Measurements from ENCODE around the gene SLC35F3. TPM values are rescaled to one million over a fixed set of nuclear protein-coding genes. Genes with fewer than 3 reads are reported as not detected.
"Not testable (repeated sequence)": the region's sequence is repeated elsewhere in the genome, so short reads cannot be mapped to it uniquely, and the experiment has no call there.

The SLC35F3 gene
- total RNA-seq, 1 donor from 2014 or later = 0.21 TPM

DNA sequence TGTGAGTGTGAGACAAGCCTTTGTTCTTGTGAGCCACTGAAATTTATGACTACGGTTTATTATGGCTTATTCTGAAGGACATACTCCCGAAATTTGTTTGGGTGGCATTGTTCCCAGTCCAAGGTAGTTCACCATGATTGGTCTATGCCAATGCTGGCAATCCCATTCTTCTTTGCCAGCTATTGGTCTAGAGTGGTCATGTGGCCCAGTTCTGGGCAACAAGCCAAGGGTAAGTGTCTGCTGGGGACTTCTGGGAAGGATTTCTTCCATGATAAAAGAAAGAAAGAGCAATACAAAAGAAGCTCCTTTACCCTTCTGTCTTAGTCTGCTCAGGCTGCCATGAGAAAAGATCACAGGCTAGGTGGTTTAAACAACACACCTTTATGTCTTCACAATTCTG, 201.6 kb downstream of the SLC35F3 start:
- no peak for DNase-seq (ENCODE audit: low spot score)

DNA sequence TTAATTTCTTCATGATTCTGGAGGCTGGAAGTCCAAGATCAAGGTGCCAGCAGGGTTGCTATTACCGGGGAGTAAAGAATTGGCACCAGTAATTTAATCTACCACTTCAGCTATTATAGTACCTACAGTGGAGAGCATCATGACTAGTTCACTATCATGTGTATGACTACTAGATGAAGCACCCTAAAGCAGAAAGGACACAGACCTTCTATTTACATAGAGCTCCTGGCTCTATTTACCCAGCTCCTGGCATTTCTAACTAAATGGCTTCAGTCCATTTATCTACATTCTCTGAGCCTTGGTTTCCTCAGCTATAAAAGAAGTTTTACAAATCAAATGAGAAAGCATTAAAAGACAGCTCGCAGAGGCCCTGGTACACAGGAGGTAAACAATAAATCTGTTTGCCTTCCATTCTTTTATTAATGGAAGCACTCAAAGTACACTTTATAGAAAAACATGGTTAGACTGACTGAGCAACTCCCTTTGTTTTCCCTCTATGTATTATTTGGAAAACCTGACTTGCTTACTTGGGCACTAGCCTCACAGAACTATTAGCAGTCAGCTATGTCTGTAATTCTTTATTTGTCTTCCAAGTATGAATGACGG, 203.0 kb downstream of the SLC35F3 start:
- no peak for DNase-seq (ENCODE audit: low spot score)

DNA sequence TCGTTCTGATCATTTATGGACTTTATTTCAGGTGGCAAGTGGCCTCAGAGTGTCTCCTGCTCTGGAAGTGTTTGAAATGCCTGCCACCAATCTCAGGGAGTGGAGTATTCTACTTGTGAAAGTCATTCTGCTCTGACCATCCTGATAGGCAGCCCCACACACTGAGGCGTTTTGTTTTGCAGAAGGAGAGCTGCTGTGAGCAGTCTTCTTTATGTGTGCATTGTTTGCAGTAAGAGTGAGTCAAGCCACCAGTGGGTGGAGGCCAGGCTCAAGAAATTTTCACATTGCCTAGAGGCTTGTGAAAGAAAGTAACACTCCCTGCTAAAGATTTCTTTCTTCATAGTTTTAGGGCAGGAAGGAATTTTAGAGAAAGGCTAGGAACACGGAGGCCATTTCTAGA, 204.4 kb downstream of the SLC35F3 start:
- DNase-seq (ENCODE audit: low spot score) = no peak

DNA sequence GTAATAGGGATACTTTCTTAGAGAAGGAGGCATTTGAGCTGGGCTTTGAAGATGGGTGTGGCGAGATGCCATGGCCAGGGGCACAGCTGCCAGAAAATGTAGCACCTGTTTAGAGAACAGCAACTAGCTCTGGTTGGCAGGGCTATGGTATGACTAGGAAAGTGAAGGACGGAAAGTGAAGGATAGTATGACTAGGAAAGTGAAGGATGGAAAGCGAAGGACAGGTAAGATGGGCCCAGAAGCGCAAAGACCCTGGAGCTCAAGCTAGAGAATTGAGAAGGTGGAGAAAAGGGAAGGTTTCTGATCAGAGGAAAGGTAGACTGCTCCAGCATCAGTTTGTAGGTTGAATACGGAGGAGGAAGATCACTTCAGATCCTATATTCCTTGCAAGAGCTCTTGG, 205.4 kb downstream of the SLC35F3 start:
- DNase-seq (ENCODE audit: low spot score) = no peak

DNA sequence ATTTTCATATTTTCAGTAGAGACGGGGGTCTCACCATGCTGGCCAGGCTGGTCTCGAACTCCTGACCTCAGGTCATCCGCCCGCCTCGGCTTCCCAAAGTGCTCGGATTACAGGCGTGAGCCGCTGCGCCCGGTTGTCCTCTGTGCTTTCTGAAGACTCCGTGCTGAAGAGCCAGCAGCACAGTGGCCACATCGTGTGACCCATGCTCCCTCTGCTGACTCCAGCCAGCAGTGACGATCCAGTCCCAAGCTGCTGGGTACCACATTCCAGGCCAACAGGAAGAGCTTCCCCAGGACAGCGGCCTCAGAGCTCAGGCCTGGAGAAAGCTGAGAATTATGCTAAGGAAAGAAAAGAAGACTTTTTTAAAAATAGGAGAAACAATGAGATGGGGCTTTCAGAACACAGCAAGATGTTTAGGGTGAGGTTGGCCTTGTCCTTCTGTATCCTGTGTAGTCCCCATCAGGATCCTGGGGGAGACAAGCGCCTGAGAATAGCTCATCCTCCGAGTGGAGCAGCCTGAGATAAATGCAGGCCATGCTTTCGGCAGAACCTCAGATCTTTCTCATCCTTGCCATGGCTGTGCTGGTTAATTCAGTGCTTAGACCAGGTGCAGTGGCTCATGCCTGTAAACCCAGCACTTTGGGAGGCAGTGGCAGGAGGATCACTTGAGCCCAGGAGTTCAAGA, 207.1 kb downstream of the SLC35F3 start:
- no peak for DNase-seq (ENCODE audit: low spot score)

DNA sequence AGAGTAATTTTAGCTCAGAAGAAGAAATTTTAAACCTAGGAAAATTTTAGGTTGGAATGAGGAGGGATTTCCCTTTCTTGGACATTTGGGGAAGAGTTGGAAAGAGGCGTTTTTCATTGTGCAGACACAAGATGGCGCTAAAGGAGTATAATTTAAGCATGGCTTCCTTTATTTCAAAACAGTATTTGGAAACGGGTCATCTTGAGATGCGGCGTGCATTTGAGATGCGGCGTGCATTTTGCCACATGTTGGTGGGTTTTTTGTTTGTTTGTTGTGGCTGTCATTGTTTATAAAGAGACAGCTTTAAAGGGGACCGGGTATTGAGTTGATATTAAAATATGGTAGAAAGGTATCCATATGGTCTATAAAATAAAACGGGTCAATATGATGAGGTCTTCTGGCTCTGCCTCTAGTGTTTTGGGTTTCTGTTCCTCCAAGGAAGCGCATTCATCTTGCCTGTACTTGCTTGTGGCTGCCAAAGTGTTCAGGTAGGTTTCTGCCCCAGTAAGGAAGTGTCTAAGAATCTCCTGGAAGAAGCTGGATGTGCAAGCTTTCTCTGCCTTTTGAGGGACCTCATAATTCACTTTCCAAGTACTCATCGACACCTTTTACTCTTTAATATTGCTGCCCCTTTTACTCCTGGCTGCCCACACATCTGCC, 210.3 kb downstream of the SLC35F3 start:
- DNase-seq (ENCODE audit: low spot score) = no peak

DNA sequence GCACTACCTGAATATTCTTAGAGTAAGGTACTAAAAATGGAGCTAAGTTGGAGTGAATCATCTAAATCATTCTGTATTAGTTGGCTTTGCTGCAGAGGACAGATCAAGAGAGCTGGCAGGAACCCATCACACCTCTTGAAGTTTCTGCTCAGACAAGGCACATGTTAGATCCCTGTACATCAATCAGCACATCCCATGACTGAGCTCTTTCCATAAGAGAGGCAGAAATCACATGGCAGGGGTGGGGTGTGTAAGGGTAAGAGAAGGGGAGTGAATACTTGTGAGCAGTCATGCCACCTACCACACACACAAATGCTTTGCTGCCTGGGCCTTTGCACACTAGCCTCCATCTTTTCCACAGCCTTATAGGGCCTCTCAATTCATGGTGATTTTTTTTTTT, 214.4 kb downstream of the SLC35F3 start:
- no peak for DNase-seq (ENCODE audit: low spot score)

DNA sequence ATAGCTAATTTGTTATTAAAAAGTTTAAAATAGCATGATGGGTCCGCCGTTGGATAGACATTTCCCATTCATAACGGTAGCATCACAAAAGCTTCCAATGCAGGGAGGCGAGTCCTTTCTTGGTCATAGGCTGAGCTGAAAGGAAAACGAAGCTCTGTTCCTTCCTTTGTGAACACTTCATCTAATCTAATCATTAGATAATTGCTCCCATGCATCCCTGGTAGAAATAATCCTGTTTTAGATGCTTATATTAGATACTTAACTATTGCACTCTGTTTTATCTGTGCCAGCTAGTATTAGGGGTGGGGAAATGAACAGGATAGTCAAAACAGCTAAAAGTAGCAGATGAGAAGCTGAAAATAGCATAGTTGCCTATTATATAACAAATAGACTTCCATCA, 215.0 kb downstream of the SLC35F3 start:
- DNase-seq (ENCODE audit: low spot score) = no peak

DNA sequence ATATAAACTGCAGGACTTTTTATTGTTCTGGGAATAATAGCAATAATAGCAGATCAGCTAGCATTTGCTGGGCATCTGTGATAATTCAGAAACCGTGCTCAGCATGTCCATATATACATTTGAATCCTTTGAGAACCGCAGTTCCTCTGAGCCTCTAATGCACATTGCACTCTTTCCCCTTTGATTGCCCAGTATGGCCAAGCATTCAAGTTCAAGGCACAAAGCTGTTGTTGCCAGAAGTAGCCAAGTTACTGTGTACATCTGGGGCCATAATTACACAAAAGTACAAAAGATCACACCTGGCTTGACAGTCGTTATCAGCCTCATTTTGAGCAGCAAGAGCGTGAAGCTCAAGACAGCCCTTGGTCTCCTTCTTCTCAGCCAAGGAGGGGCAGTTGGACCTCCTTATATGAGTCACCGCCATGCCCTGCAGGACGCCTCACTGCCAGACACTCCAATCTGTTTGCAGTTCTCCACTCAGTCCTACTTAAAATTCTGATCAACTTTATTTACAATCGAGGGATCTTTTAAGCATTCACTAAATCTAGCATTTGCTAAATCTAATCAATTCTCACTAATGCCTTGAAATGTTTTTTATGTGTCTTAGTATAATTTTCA, 216.0 kb downstream of the SLC35F3 start:
- DNase-seq (ENCODE audit: low spot score) = no peak

DNA sequence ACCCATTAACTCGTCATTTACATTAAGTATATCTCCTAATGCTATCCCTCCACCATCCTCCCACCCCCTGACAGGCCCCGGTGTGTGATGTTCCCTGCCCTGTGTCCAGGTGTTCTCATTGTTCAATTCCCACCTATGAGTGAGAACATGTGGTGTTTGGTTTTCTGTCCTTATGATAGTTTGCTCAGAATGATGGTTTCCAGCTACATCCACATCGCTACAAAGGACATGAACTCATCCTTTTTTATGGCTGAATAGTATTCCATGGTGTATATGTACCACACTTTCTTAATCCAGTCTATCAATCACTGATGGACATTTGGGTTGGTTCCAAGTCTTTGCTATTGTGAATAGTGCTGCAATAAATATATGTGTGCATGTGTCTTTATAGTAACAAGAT, 217.2 kb downstream of the SLC35F3 start:
- not testable (repeated sequence) for DNase-seq (ENCODE audit: low spot score)

DNA sequence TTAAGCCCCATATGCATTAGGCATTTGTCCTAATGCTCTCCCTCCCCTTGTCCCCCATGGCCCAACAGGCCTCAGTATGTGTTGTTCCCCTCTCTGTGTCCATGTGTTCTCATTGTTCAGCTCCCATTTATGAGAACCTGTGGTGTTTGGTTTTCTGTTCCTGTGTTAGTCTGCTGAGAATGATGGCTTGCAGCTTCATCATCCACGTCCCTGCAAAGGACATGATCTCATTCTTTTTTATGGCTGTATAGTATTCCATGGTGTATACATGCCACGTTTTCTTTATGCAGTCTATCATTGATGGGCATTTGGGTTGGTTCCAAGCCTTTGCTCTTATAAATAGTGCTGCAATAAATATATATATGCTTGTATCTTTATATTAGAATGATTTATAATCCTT, 218.1 kb downstream of the SLC35F3 start:
- not testable (repeated sequence) for DNase-seq (ENCODE audit: low spot score)

DNA sequence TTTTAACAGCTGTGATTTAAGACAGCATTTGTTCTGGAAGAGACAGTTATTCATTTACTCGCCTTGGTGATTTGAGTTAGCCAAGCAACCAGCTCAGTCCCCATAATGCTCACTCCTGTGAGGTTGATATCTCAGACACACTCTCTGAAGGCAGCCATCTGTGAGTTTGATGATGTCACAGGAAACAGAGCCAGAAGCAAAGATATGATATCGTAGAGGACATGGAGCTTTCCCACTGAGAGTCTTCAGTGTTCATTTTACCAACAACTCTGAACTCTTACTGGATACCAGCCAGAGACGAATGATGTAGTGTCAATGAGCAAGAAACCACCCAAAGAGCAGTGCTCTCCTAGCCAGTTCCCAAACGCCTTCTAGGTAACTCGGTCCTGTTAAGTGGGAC, 219.4 kb downstream of the SLC35F3 start:
- no peak for DNase-seq (ENCODE audit: low spot score)

DNA sequence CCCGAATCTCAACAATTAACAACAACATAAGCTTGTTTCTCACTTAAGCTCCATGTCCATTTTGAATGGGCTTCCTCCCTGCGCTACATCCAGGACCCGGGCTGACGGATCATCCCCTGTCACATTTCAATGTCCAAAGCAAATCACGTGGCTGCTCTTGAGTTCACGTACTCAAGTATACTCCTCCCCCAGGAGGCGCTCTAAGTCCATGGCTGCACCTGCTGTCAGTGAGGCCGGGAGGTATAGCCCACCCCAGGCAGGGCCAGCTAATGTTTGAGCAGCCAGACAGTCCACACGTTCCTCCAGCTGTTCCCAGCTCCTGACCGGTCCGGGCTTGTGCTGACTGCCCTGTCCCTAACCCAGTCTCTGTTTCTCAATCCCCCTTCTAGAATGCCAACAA, 220.8 kb downstream of the SLC35F3 start:
- no peak for DNase-seq (ENCODE audit: low spot score)

DNA sequence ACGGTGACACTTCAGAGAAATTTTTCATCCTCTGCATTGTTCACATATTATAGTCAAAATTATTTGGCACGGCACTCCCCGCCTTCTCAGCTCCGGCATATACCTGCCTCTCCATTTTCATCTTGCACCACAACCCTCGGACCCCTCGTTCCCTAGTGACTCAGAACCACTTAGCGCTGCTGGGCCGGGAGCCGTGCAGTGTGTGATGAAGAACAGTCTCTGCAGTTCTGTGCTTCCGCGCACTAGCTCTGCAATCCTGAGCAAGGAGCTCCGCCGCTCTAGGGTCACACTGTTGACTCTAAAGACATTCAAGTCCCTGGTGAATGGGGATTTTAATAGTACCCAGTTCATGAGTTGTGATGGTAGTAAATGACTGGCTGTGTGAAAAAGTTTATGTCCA, 221.2 kb downstream of the SLC35F3 start:
- DNase-seq (ENCODE audit: low spot score) = no peak

DNA sequence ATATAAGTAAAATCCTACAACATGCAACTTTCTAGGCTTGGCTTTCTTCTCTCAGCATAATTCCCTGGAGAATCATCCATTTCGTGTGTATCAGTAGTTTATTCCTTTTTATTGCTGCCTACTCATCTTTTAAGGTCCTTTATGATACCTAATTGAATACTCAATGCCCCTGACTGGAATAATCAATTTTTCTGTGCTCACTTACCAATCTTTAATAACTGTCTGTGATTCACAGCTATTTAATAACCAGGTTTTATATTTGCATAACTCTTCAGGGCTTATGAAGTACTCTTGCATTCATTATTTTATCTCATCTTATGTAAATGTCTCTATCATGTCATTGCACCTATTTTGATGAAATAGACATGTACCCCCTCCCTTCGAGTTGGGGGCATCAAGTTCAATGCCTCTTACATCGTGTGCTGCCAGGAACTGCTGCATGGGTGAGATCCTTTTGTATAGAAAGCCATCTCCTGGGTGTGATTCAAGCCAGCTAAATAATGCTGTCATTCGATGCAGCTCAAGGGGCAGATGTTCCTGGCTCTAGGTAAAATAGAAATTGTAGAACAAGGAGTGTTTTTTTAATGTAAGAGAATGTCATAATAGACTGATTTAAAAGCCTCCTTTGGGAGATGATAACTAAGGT, 222.7 kb downstream of the SLC35F3 start:
- DNase-seq (ENCODE audit: low spot score) = no peak

DNA sequence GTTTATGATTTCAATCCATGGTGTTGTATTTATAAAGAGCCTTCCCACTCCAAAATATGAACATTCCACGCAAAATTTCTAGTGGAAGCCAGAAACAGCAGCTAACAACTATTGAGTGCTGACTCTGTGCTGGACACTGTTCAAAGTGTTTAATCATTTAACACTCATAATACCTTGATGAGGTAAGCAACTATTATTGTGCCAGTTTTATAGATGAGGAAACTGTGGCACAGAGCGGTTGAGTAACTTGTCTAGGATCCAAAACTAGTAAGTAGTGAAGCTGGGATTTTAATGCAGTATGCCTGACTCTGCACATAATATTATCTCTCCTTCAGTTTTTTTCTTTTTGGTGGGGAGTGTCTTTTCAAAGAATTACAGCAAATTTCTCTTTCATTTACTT, 228.3 kb downstream of the SLC35F3 start:
- no peak for DNase-seq (ENCODE audit: low spot score)

DNA sequence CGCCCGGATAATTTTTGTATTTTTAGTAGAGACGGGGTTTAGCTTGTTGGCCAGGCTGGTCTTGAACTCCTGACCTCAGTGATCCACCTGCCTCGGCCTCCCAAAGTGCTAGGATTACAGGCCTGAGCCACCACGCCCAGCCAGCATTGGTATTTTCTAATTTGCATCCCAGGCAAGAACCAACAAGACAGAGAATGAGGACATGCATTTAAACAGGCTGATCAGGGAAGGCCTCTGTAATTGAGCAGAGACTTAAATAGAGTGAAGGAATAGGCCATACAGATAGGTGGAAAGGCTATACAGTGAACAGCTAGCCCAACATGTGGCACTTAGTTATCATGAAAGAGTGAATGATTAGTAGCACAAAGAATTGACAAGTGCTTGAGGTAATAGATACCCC, 230.4 kb downstream of the SLC35F3 start:
- DNase-seq (ENCODE audit: low spot score) = no peak

DNA sequence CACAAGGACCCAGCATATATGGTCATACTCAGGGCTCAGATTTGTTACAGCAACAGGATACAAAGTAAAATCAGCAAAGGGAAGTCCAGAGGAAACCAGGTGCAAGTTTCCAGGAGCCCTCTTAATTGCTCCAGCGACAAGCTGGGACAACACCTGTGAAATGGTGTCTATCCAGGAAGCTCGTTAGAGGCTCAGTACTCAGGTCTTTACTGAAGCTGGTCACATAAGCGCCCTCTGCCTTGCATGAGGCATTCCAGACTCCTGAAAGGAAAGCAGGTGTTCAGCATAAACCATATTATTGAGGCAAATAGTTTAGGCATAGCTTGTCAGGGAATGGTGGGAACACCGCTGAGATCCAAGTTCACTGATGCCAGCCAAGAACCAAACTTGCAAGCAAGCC, 231.0 kb downstream of the SLC35F3 start:
- no peak for DNase-seq (ENCODE audit: low spot score)

DNA sequence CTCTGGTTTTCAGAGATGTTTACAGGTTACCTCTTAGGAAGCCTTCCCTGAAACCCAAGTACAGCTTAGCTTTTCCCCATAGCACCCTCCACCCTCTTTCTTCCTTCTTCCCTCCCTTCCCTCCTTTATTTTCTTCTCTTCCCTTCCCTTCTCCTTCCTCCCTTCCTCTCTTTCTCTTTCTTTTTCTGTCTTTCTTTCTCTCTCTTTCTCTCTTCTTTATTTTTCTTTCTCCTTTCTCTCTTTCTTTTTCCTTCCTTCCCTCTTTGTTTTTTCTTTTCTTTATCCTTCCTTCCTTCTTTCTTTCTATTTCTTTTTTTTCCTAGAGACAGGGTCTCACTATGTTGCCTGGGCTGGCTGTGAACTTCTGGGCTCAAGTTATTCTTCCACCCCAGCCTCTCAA, 231.6 kb downstream of the SLC35F3 start:
- DNase-seq (ENCODE audit: low spot score) = no peak

DNA sequence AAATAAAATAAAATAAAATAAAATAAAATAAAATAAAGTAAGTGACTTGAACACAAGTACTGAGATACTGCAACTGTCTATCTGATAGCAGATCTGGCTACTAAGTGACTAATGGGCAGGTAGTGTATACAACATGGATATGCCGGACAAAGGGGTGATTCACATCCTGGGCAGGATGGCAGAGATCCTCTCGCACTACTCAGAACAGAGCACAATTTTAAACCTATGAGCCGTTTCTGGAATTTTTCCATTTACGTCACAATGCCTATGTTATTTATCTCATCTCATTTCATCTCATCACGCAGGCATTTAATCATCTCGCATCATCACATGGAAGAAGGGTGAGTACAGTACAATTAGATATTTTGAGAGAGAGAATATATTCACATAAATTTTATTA, 235.5 kb downstream of the SLC35F3 start:
- DNase-seq (ENCODE audit: low spot score) = no peak

DNA sequence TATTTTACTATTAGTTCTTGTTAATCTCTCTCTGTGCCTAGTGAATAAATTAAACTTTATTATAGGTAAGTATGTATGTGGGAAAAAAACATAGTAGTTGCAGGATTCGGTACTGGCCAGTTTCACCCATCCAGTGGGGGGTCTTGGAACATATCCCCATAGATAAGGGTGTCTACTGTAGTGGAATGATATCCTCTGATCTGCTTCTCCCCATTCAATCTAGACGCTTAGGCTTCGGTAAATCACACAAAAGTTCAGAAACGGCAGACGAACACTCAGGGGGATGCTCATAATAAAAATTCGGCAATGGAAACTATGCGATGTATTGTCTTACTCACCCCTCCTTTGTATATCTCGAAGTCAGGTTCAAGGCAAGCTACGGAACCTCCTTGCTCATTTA, 235.9 kb downstream of the SLC35F3 start:
- no peak for DNase-seq (ENCODE audit: low spot score)

DNA sequence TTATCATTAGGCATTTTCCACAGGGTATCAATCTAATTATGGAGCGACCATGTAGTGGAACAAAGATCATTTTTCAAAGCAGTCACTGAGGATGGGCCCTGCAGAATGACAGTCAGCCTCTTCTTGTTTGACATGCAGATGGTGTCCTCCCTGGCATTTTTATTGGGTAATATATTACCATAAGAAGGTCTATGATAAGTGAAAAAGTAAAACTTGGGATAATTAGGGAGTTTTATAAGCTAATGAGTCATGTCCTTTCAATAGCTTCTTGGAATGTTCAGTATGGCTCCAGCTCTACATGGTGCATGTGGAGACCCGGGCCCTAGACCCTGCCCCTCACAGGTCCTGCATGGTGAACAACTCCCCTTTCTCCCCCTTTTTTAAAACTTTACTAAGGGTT, 236.5 kb downstream of the SLC35F3 start:
- DNase-seq (ENCODE audit: low spot score) = no peak
